ENCODE measurements around the gene DUSP14. TPM values are rescaled to one million over a fixed set of nuclear protein-coding genes. Genes with fewer than 3 reads are reported as not detected.

DUSP14 gene
- total and polyA plus RNA-seq, 9 of the 15 experiments (the other 6 are each of a cell fraction or from before 2014, with no cell fraction given): 20.2 to 74.0 (median 31.8) TPM

GRCh38 chr17:37481001-37481665 is 8.6 kb upstream of the DUSP14 start:
- no peaks in the 10 kb centered on the region for H3K9me1 ChIP-seq (ENCODE audit: control insufficient read depth, insufficient read depth, low read length)
- FAIRE-seq (no peak), ATAC-seq (no peak), DNase-seq (ENCODE audit: extremely low read depth in 1 of 4, low spot score in 3 of 4) (no peak)
- no peak overlapping the region for H3K9ac ChIP-seq (ENCODE audit: insufficient read depth in 1 of 2, low read depth in 2 of 2, low read length in 2 of 2)
- 88% methylated on average over 9 of the region's 9 CpGs for WGBS (ENCODE audit: insufficient coverage, low coverage, missing lambda C conversion rate)
- H3K4me3 ChIP-seq: no peak overlapping the region
- H3K4me2 ChIP-seq (ENCODE audit: insufficient read depth, low read length): no peak overlapping the region
- no peaks in the 10 kb centered on the region for H4K20me1 ChIP-seq (replicated peaks; ENCODE audit: control insufficient read depth, insufficient read depth, low read length)
- intact Hi-C loops (cut with micrococcal nuclease) (no loop called here), in situ Hi-C loops (cut with MboI) (no loop called here)
- no peaks in the 10 kb centered on the region for H3K79me2 ChIP-seq (ENCODE audit: control insufficient read depth, insufficient read depth, low read length)
- peaks cover 26% of the 10 kb centered on the region for H3K36me3 ChIP-seq (ENCODE audit: control insufficient read depth, insufficient read depth, low read length)
- H3K9me3 ChIP-seq (replicated peaks; ENCODE audit: control insufficient read depth, insufficient read depth, low read depth, low read length): no peaks in the 10 kb centered on the region
- no peaks in the 10 kb centered on the region for H3K27me3 ChIP-seq (ENCODE audit: control insufficient read depth in 2 of 2, insufficient read depth in 2 of 2, low read length in 2 of 2)
- TF ChIP-seq MLLT1 (IDR thresholded peaks at IDR 0.05) (no peak), ZNF551 (CRISPR knock-in tag; IDR thresholded peaks at IDR 0.05) (no peak), BRD9 (IDR thresholded peaks at IDR 0.05; ENCODE audit: low read depth, partially characterized antibody) (no peak)
- ChIA-PET CTCF (ENCODE audit: low intra/inter-chr PET ratio) (no interaction called here), POLR2A (interaction anchor here (1.1 kb wide), 1 partner anchor 11 kb away, joined by 3 read pairs; no protein-coding TSS in a partner anchor)
- no TSS peak for BruUV-seq (replicated peaks)
- H3K4me1 ChIP-seq (replicated peaks in 1 of 2; ENCODE audit: control insufficient read depth in 2 of 2, insufficient read depth in 2 of 2, low read length in 2 of 2): peaks cover 0 to 12% of the 10 kb centered on the region in 2 experiments; a peak in 2 of 5 replicates
- no peak overlapping the region for H2AFZ ChIP-seq (ENCODE audit: low read depth, low read length)
- no peak overlapping the region for H3K27ac ChIP-seq (ENCODE audit: extremely low read depth, low read depth, low read length)
